ENCODE data around the gene LRRC14B. TPM values are rescaled to one million over a fixed set of nuclear protein-coding genes. Genes with fewer than 3 reads are reported as not detected.

LRRC14B gene
- total and polyA plus RNA-seq, 2 of the 13 experiments (the other 11 are each of a cell fraction or from before 2014, with no cell fraction given), result not detected

DNA sequence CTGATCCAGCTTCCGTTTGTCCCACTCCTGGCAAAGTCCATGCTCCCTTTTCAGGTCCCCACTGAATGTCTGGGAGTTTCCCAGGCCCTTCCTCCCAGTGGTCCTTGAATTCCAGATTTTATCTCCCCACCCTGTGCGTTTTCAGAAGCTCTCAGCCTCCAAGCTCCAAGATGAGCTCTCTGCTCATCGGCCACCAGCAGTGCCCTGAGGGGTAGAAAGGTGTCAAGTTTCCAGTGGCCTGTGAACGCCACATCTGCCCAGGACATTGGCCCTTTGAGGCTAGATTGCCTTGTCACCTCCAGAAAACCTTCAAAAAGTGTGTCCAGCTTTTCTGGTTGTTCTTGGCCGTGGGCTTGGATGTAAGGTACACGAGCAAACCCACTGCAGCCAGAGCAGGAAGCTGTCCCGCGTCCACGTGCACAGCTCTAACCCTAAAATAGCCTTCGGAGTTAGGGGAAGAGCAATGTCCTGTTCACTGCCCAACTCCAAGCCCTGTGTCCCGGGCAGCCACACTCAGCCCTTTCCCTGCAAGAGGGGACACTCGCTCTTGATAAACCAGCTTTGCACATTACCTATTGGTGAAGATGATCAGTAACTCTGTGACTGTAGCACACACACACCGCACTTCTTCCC lies 10.9 kb upstream of the LRRC14B start:
- H3K4me2 ChIP-seq (ENCODE audit: low read depth, low read length), result no peak overlapping the region
- H3K27me3 ChIP-seq (ENCODE audit: control insufficient read depth in 1 of 2, insufficient read depth in 2 of 2, low read length in 2 of 2), result peaks cover 0 to 36% of the 10 kb centered on the region in 2 experiments
- no peaks in the 10 kb centered on the region for H4K20me1 ChIP-seq (ENCODE audit: insufficient read depth, low read length)
- DNase-seq (ENCODE audit: low spot score) (no peak), ATAC-seq (peak; percentile 43), FAIRE-seq (no peak)
- intact Hi-C loops (cut with micrococcal nuclease; ENCODE audit: unreplicated experiment) (no loop called here), in situ Hi-C loops (cut with HindIII; ENCODE audit: extremely low pct_ligation_motif_present, low pct_unique_long_range_greater_than_20kb) (no loop called here)
- H3K36me3 ChIP-seq (replicated peaks in 1 of 2; ENCODE audit: control insufficient read depth in 1 of 2, insufficient read depth in 2 of 2, low read length in 2 of 2), result no peaks in the 10 kb centered on the region
- no peak overlapping the region for H2AFZ ChIP-seq (ENCODE audit: low read length)
- H3K4me1 ChIP-seq (ENCODE audit: insufficient read depth, low read length), result no peaks in the 10 kb centered on the region
- no TSS peak for BruUV-seq (replicated peaks)
- WGBS (ENCODE audit: low lambda C conversion rate), result 24% methylated on average over 8 of the region's 13 CpGs
- POLR2A ChIA-PET, result no interaction called here
- CTCF ChIA-PET (ENCODE audit: low intra/inter-chr PET ratio, low total read pairs), result no interaction called here
- H3K9me3 ChIP-seq (ENCODE audit: low read length), result no peaks in the 10 kb centered on the region
- H3K4me3 ChIP-seq (replicated peaks in 1 of 3; ENCODE audit: insufficient read depth in 1 of 3, low read depth in 2 of 3, low read length in 3 of 3), result no peak overlapping the region
- H3K79me2 ChIP-seq (ENCODE audit: insufficient read depth, low read length), result no peaks in the 10 kb centered on the region
- H3K27ac ChIP-seq (ENCODE audit: extremely low read length, insufficient read depth, low read length), result no peak overlapping the region
- H3K9ac ChIP-seq (ENCODE audit: insufficient read depth, low read depth, low read length), result no peak overlapping the region
- TF ChIP-seq ATAD3A (CRISPR knock-in tag; IDR thresholded peaks at IDR 0.05) (no peak), SALL1 (CRISPR knock-in tag; IDR thresholded peaks at IDR 0.05) (no peak), ZNF484 (CRISPR knock-in tag; IDR thresholded peaks at IDR 0.05; ENCODE audit: borderline replicate concordance, low read depth) (no peak), NFRKB (IDR thresholded peaks at IDR 0.05) (no peak), ZNF367 (CRISPR knock-in tag; IDR thresholded peaks at IDR 0.05; ENCODE audit: borderline replicate concordance) (no peak), ZNF614 (CRISPR knock-in tag; IDR thresholded peaks at IDR 0.05; ENCODE audit: borderline replicate concordance) (no peak), EHMT2 (IDR thresholded peaks at IDR 0.05; ENCODE audit: borderline replicate concordance, low read depth, low read length) (no peak), KLF16 (CRISPR knock-in tag; IDR thresholded peaks at IDR 0.05) (no peak)
- TF ChIP-seq, protein P1, sequence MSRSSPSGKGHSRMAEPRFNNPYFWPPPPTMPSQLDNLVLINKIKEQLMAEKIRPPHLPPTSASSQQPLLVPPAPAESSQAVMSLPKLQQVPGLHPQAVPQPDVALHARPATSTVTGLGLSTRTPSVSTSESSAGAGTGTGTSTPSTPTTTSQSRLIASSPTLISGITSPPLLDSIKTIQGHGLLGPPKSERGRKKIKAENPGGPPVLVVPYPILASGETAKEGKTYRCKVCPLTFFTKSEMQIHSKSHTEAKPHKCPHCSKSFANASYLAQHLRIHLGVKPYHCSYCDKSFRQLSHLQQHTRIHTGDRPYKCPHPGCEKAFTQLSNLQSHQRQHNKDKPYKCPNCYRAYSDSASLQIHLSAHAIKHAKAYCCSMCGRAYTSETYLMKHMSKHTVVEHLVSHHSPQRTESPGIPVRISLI (CRISPR knock-in tag; IDR thresholded peaks at IDR 0.05; ENCODE audit: borderline replicate concordance), result no peak
- TF ChIP-seq, protein P2, sequence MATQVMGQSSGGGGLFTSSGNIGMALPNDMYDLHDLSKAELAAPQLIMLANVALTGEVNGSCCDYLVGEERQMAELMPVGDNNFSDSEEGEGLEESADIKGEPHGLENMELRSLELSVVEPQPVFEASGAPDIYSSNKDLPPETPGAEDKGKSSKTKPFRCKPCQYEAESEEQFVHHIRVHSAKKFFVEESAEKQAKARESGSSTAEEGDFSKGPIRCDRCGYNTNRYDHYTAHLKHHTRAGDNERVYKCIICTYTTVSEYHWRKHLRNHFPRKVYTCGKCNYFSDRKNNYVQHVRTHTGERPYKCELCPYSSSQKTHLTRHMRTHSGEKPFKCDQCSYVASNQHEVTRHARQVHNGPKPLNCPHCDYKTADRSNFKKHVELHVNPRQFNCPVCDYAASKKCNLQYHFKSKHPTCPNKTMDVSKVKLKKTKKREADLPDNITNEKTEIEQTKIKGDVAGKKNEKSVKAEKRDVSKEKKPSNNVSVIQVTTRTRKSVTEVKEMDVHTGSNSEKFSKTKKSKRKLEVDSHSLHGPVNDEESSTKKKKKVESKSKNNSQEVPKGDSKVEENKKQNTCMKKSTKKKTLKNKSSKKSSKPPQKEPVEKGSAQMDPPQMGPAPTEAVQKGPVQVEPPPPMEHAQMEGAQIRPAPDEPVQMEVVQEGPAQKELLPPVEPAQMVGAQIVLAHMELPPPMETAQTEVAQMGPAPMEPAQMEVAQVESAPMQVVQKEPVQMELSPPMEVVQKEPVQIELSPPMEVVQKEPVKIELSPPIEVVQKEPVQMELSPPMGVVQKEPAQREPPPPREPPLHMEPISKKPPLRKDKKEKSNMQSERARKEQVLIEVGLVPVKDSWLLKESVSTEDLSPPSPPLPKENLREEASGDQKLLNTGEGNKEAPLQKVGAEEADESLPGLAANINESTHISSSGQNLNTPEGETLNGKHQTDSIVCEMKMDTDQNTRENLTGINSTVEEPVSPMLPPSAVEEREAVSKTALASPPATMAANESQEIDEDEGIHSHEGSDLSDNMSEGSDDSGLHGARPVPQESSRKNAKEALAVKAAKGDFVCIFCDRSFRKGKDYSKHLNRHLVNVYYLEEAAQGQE (IDR thresholded peaks at IDR 0.05; ENCODE audit: borderline replicate concordance in 1 of 2, low read depth in 1 of 2, low read length in 2 of 2), result no peak
- TF ChIP-seq, protein P3, sequence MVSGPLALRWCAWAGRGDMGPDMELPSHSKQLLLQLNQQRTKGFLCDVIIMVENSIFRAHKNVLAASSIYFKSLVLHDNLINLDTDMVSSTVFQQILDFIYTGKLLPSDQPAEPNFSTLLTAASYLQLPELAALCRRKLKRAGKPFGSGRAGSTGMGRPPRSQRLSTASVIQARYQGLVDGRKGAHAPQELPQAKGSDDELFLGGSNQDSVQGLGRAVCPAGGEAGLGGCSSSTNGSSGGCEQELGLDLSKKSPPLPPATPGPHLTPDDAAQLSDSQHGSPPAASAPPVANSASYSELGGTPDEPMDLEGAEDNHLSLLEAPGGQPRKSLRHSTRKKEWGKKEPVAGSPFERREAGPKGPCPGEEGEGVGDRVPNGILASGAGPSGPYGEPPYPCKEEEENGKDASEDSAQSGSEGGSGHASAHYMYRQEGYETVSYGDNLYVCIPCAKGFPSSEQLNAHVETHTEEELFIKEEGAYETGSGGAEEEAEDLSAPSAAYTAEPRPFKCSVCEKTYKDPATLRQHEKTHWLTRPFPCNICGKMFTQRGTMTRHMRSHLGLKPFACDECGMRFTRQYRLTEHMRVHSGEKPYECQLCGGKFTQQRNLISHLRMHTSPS (CRISPR knock-in tag; IDR thresholded peaks at IDR 0.05; ENCODE audit: low read depth), result no peak
- TF ChIP-seq, protein P4, sequence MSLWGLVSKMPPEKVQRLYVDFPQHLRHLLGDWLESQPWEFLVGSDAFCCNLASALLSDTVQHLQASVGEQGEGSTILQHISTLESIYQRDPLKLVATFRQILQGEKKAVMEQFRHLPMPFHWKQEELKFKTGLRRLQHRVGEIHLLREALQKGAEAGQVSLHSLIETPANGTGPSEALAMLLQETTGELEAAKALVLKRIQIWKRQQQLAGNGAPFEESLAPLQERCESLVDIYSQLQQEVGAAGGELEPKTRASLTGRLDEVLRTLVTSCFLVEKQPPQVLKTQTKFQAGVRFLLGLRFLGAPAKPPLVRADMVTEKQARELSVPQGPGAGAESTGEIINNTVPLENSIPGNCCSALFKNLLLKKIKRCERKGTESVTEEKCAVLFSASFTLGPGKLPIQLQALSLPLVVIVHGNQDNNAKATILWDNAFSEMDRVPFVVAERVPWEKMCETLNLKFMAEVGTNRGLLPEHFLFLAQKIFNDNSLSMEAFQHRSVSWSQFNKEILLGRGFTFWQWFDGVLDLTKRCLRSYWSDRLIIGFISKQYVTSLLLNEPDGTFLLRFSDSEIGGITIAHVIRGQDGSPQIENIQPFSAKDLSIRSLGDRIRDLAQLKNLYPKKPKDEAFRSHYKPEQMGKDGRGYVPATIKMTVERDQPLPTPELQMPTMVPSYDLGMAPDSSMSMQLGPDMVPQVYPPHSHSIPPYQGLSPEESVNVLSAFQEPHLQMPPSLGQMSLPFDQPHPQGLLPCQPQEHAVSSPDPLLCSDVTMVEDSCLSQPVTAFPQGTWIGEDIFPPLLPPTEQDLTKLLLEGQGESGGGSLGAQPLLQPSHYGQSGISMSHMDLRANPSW (CRISPR knock-in tag; IDR thresholded peaks at IDR 0.05; ENCODE audit: borderline replicate concordance), result no peak
- TF ChIP-seq, protein P5, sequence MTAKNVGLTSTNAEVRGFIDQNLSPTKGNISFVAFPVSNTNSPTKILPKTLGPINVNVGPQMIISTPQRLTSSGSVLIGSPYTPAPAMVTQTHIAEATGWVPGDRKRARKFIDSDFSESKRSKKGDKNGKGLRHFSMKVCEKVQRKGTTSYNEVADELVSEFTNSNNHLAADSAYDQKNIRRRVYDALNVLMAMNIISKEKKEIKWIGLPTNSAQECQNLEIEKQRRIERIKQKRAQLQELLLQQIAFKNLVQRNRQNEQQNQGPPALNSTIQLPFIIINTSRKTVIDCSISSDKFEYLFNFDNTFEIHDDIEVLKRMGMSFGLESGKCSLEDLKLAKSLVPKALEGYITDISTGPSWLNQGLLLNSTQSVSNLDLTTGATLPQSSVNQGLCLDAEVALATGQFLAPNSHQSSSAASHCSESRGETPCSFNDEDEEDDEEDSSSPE (CRISPR knock-in tag; IDR thresholded peaks at IDR 0.05), result no peak
